ENCODE results near the gene MAST2. TPM values are rescaled to one million over a fixed set of nuclear protein-coding genes. Genes with fewer than 3 reads are reported as not detected.

The MAST2 gene
- total RNA-seq, 2 donors from 2014 or later: 9.9 TPM

GRCh38 chr1:46034601-46035516, 231.4 kb downstream of the MAST2 start:
- Histone ChIP-seq H3K4me3 (no peak overlapping the region), H3K36me3 (replicated peaks in 1 of 2; ENCODE audit: insufficient read depth in 1 of 2, low read depth in 2 of 2) (no peaks in the 10 kb centered on the region), H3K9me3 (no peaks in the 10 kb centered on the region), H3K27ac (no peak overlapping the region), H3K27me3 (no peaks in the 10 kb centered on the region), H3K4me1 (peaks cover 11% of the 10 kb centered on the region)
- 88 to 89% methylated on average over 21 to 22 of the region's 27 CpGs for WGBS, 2 donors
- ATAC-seq (no peak), DNase-seq (no peak)
- no peak for TF ChIP-seq POLR2A (IDR thresholded peaks at IDR 0.05)
- TF ChIP-seq CTCF (IDR thresholded peaks at IDR 0.05): no peak
- intact Hi-C loops (cut with DNase I): loop anchor here (5.0 kb wide), 2 partner anchors 142 to 187 kb away; partner anchors contain the start of genes P3R3URF and TSPAN1

- Histone ChIP-seq H3K27me3 (no peaks in the 10 kb centered on the region), H3K4me1 (peaks cover 5% of the 10 kb centered on the region), H3K36me3 (replicated peaks in 1 of 2; ENCODE audit: insufficient read depth in 1 of 2, low read depth in 2 of 2) (no peaks in the 10 kb centered on the region), H3K9me3 (no peaks in the 10 kb centered on the region), H3K4me3 (no peak overlapping the region), H3K27ac (no peak overlapping the region)
- peak; percentile 82 for ATAC-seq
- intact Hi-C loops (cut with DNase I): loop anchor here (5.0 kb wide), 2 partner anchors 140 to 185 kb away; partner anchors contain the start of genes P3R3URF and TSPAN1
- 18 to 20% methylated on average over 10 to 11 of the region's 11 CpGs for WGBS, 2 donors
- TF ChIP-seq POLR2A (IDR thresholded peaks at IDR 0.05): no peak
- peak; percentile 96 to 98 (median 96) for TF ChIP-seq CTCF (IDR thresholded peaks at IDR 0.05)
- DNase-seq: peak; percentile 83 to 91 (median 86)
Measured at GRCh38 chr1:46036894-46037839, 233.8 kb downstream of the MAST2 start.

GRCh38 chr1:46039571-46040052, 236.2 kb downstream of the MAST2 start:
- 59 to 72% methylated on average over 4 of the region's 4 CpGs for WGBS, 2 donors
- Histone ChIP-seq H3K27me3 (no peaks in the 10 kb centered on the region), H3K36me3 (replicated peaks in 1 of 2; ENCODE audit: insufficient read depth in 1 of 2, low read depth in 2 of 2) (no peaks in the 10 kb centered on the region), H3K4me3 (no peak overlapping the region), H3K4me1 (peaks cover 5% of the 10 kb centered on the region), H3K27ac (no peak overlapping the region), H3K9me3 (no peaks in the 10 kb centered on the region)
- peak in 3 of 4 donors; percentile 24 to 46 (median 35) for DNase-seq
- no peak for TF ChIP-seq POLR2A (IDR thresholded peaks at IDR 0.05)
- TF ChIP-seq CTCF (IDR thresholded peaks at IDR 0.05): no peak
- ATAC-seq: no peak
- intact Hi-C loops (cut with DNase I): loop anchor here (5.0 kb wide), 2 partner anchors 138 to 183 kb away; partner anchors contain the start of genes P3R3URF and TSPAN1

- intact Hi-C loops (cut with DNase I): no loop called here
- Histone ChIP-seq H3K36me3 (replicated peaks in 1 of 2; ENCODE audit: insufficient read depth in 1 of 2, low read depth in 2 of 2) (no peaks in the 10 kb centered on the region), H3K27me3 (no peaks in the 10 kb centered on the region), H3K27ac (no peak overlapping the region), H3K9me3 (no peaks in the 10 kb centered on the region), H3K4me1 (peaks cover 5% of the 10 kb centered on the region), H3K4me3 (no peak overlapping the region)
- WGBS, 2 donors: 83 to 88% methylated on average over 2 of the region's 2 CpGs
- no peak for DNase-seq
- ATAC-seq: no peak
- TF ChIP-seq CTCF (IDR thresholded peaks at IDR 0.05) (no peak), POLR2A (IDR thresholded peaks at IDR 0.05) (no peak)
Measured at GRCh38 chr1:46041551-46041950, 238.1 kb downstream of the MAST2 start.
